K562 (cell line): ENCODE measurements around the gene CREB3L4. TPM values are rescaled to one million over a fixed set of nuclear protein-coding genes. Genes with fewer than 3 reads are reported as not detected.

Source experiments
- ATAC-seq: fragments of 200-7000 bp; cut with Tn5 transposase; 3 replicates; pipeline ENCODE4 v1.9.1; 2020; ENCODE audit warnings: moderate library complexity
- BruUV-seq: library from RNA; stranded (reverse); fragments of 400-500 nt; replicated peaks from 2 replicates; lab custom pipeline; 2021; lab: Mats Ljungman, UMichigan
- CTCF ChIA-PET: fragments of 300-600 bp; formaldehyde crosslinking; extraction: SDS; loops from one replicate; lab custom pipeline; 2021; ENCODE audit warnings: low intra/inter-chr PET ratio; lab: Yijun Ruan, JAX
- POLR2A ChIA-PET: fragments of 300-600, 350-650 bp; sonication (Branson Sonifier 250); formaldehyde crosslinking; extraction: SDS; loops from one replicate; lab custom pipeline; 2021; ENCODE audit warnings: antibody characterized with exemption, inconsistent platforms; lab: Yijun Ruan, JAX
- DNase-seq, 4 experiments: peaks; one replicate each; pipeline versions ENCODE4 v3.0.0 to v3.0.0-alpha.2; 2011 to 2018; ENCODE audit warnings: low spot score in 3 of 4, mixed read lengths in 3 of 4; ENCODE audit errors: extremely low read depth in 1 of 4
- FAIRE-seq: peaks from 2 replicates; lab custom pipeline; 2011; peaks lifted over from hg19 to GRCh38; lab: Jason Lieb, UNC
- H2AFZ ChIP-seq: 2 replicates; pipeline ENCODE4 v1.6.0; 2011; ENCODE audit warnings: low read depth, low read length, control low read depth, inconsistent platforms
- H3K27ac ChIP-seq: fragments of 200-600 bp; 3 replicates; pipeline ENCODE4 v1.8.0; 2011; ENCODE audit warnings: low read depth, mild to moderate bottlenecking, control low read depth, inconsistent platforms, low read length, moderate library complexity, mixed read lengths; ENCODE audit errors: extremely low read depth
- H3K27me3 ChIP-seq, 2 experiments: fragments of 300-600 bp in 1 of 2; 2 replicates in 1 of 2; 3 replicates in 1 of 2; pipeline versions ENCODE4 v1.6.0 to v1.8.0; 2011; ENCODE audit warnings: inconsistent platforms in 2 of 2, low read length in 2 of 2, mild to moderate bottlenecking in 1 of 2, mixed read lengths in 1 of 2, moderate library complexity in 1 of 2; ENCODE audit not compliant: control insufficient read depth in 2 of 2, insufficient read depth in 2 of 2
- H3K36me3 ChIP-seq: fragments of 300-600 bp; 3 replicates; pipeline ENCODE4 v1.8.0; 2011; ENCODE audit warnings: mild to moderate bottlenecking, low read length, inconsistent platforms; ENCODE audit not compliant: control insufficient read depth, insufficient read depth
- H3K4me1 ChIP-seq, 2 experiments: fragments of 200-600 bp in 1 of 2; replicated peaks in 1 of 2; 2 replicates in 1 of 2; 3 replicates in 1 of 2; pipeline versions ENCODE4 v1.5.1 to v1.8.0; 2011; ENCODE audit warnings: inconsistent platforms in 2 of 2, low read length in 2 of 2, mild to moderate bottlenecking in 1 of 2, mixed read lengths in 1 of 2, moderate library complexity in 1 of 2; ENCODE audit not compliant: control insufficient read depth in 2 of 2, insufficient read depth in 2 of 2
- H3K4me2 ChIP-seq: 2 replicates; pipeline ENCODE4 v1.6.1; 2011; ENCODE audit warnings: low read length, control low read depth, inconsistent platforms, mixed read lengths; ENCODE audit not compliant: insufficient read depth
- H3K4me3 ChIP-seq: fragments of 200-600 bp; sonication (generic), shearing (Covaris generic); 2 replicates; pipeline ENCODE4 v1.5.1; 2016; ENCODE audit warnings: control low read depth, inconsistent platforms
- H3K79me2 ChIP-seq: fragments of 200-600 bp; 3 replicates; pipeline ENCODE4 v1.8.0; 2011; ENCODE audit warnings: low read length, inconsistent platforms; ENCODE audit not compliant: control insufficient read depth, insufficient read depth
- H3K9ac ChIP-seq, 2 experiments: 2 replicates each; pipeline versions ENCODE4 v1.6.0 to v1.6.1; 2011; ENCODE audit warnings: low read depth in 2 of 2, low read length in 2 of 2, control low read depth in 1 of 2, inconsistent platforms in 1 of 2, mild to moderate bottlenecking in 1 of 2, mixed read lengths in 1 of 2; ENCODE audit not compliant: insufficient read depth in 1 of 2
- H3K9me1 ChIP-seq: one replicate; pipeline ENCODE4 v1.6.0; 2011; ENCODE audit warnings: inconsistent platforms, mild to moderate bottlenecking, low read length, moderate library complexity; ENCODE audit not compliant: control insufficient read depth, insufficient read depth
- H3K9me3 ChIP-seq: replicated peaks from 2 replicates; pipeline ENCODE4 v1.5.1; 2011; ENCODE audit warnings: low read depth, low read length, inconsistent platforms; ENCODE audit not compliant: control insufficient read depth, insufficient read depth
- H4K20me1 ChIP-seq: replicated peaks from 2 replicates; pipeline ENCODE4 v1.6.1; 2011; ENCODE audit warnings: low read length, inconsistent platforms, mixed read lengths; ENCODE audit not compliant: control insufficient read depth, insufficient read depth
- BRCA1 ChIP-seq, 2 experiments: fragments of 450-650 bp in 1 of 2; sonication (generic) in 1 of 2; formaldehyde crosslinking in 1 of 2; IDR thresholded peaks; 2 replicates each; pipeline versions ENCODE4 v1.5.0 to v1.6.1; 2017 to 2020; ENCODE audit warnings: mild to moderate bottlenecking in 1 of 2, missing genetic modification reagents in 1 of 2
- E2F1 ChIP-seq: sonication (generic); formaldehyde crosslinking; IDR thresholded peaks from 2 replicates; pipeline ENCODE4 v1.8.1; 2023; ENCODE audit warnings: mild to moderate bottlenecking, missing genetic modification reagents, moderate library complexity
- ILK ChIP-seq: fragments of 450-650 bp; IDR thresholded peaks from 2 replicates; pipeline ENCODE4 v1.6.1; 2016; ENCODE audit warnings: missing genetic modification characterization, low read depth, mild to moderate bottlenecking, missing compliant biosample characterization, moderate library complexity, borderline replicate concordance
- IRF1 ChIP-seq: sonication (generic); formaldehyde crosslinking; IDR thresholded peaks from 2 replicates; pipeline ENCODE4 v1.8.0; 2022; ENCODE audit warnings: missing genetic modification reagents, mild to moderate bottlenecking, borderline replicate concordance
- KLF10 ChIP-seq: fragments of 250-450 bp; sonication (Bioruptor Pico); IDR thresholded peaks from 2 replicates; pipeline ENCODE4 v1.6.1; 2021; ENCODE audit warnings: matching md5 sums
- MLX ChIP-seq, 2 experiments: fragments of 450-650 bp in 1 of 2; sonication (generic) in 1 of 2; formaldehyde crosslinking; conservative IDR thresholded peaks; 2 replicates each; pipeline versions ENCODE4 v1.4.0 to v1.8.1; 2020 to 2022; ENCODE audit warnings: mild to moderate bottlenecking in 1 of 2, missing genetic modification reagents in 1 of 2
- PHTF2 ChIP-seq: fragments of 250-450 bp; sonication (Bioruptor Pico); IDR thresholded peaks from 2 replicates; pipeline ENCODE4 v1.5.0; 2021; ENCODE audit warnings: mild to moderate bottlenecking
- POLR2A ChIP-seq: fragments of 450-650 bp; conservative IDR thresholded peaks from 2 replicates; pipeline ENCODE4 v1.6.1; 2016
- SUPT5H ChIP-seq: fragments of 450-650 bp; IDR thresholded peaks from 2 replicates; pipeline ENCODE4 v1.6.1; 2016
- TARDBP ChIP-seq: fragments of 450-650 bp; IDR thresholded peaks from 2 replicates; pipeline ENCODE4 v1.6.1; 2016
- TRIM24 ChIP-seq, 2 experiments: fragments of 450-650 bp; IDR thresholded peaks; 2 replicates each; pipeline ENCODE4 v1.6.1; 2016
- WGBS: fragments of 100-300 bp; shearing (Covaris generic); methylation state at CpG from one replicate; pipeline ENCODE4 v1.1.6; 2016; ENCODE audit warnings: low coverage, mixed read lengths; ENCODE audit not compliant: insufficient coverage; ENCODE audit errors: missing lambda C conversion rate; 5-methylcytosine and 5-hydroxymethylcytosine counted together
- in situ Hi-C: fragments of 300-500 bp; cut with MboI; formaldehyde crosslinking; loops from 4 replicates; pipeline ENCODE4 v1.15.0; 2018; ENCODE audit warnings: inconsistent platforms, mixed read lengths
- intact Hi-C: fragments of 100-400 bp; cut with micrococcal nuclease; formaldehyde crosslinking; loops from 2 replicates; pipeline ENCODE4 v1.14.2; 2022
- polyA plus RNA-seq, 8 experiments: library from polyadenylated mRNA; depleted of rRNA in 4 of 8; stranded (reverse) in 5 of 8; unstranded in 3 of 8; fragments of >200 nt; fragmentation: Nextera tagmentation in 2 of 8; fragmentation: Illumina TruSeq in 1 of 8; extraction: Ambion mirVana in 2 of 8; extraction: Trizol in 1 of 8; gene quantifications; 2 replicates each; pipeline versions ENCODE4 v1.2.1 to v1.2.3, GENCODE V29; 2011 to 2014; ENCODE audit warnings: inconsistent platforms in 1 of 8, missing spikeins in 1 of 8
- total RNA-seq, 7 experiments: library from RNA; depleted of rRNA in 6 of 7; stranded (reverse); fragments of >200 nt in 6 of 7; fragmentation: Illumina TruSeq in 2 of 7; extraction: Trizol in 2 of 7; gene quantifications; 2 replicates each; pipeline versions ENCODE4 v1.2.1 to v1.2.3, GENCODE V29; 2011 to 2021; ENCODE audit warnings: low replicate concordance in 1 of 7
- TF ChIP-seq, protein P1 (sequence below): fragments of 450-650 bp; IDR thresholded peaks from 2 replicates; pipeline ENCODE4 v1.6.1; 2016; ENCODE audit warnings: low read depth

Gene CREB3L4
- total and polyA plus RNA-seq, 9 of the 15 experiments (the other 6 are each of a cell fraction or from before 2014, with no cell fraction given): 9.9 to 18.6 (median 13.9) TPM

DNA sequence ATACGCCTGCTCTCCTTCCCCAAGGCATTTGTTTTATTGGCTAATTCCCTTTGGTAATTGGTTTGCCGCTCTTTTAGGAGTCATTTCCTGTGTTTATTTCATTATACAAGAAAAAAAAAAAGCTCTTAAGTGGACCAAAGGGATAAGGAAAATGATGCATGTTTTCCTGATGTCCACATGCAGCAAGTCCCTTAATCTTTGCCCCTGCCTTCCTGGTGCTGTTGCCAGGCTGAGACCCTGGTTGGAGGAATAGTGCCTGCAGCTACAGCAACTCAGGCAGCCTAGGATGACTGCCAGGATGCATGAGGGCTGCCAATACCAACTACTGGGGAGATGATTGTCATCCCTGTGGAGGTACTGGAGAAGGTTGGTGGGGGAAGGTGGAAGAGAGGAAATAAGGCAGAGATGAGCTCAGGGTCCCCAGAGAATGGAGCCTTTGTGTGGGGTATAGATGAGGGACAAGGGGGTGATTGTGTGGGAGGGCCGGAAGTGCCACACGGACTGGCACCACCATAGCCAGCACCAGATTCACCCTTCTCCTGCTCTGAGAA is 38.8 kb upstream of the CREB3L4 start:
- Histone ChIP-seq H3K4me3 (no peak overlapping the region), H4K20me1 (no peaks in the 10 kb centered on the region), H3K4me2 (no peak overlapping the region), H3K9me3 (no peaks in the 10 kb centered on the region), H3K4me1 (peaks cover 0 to 4% of the 10 kb centered on the region in 2 experiments; a peak in 3 of 5 replicates), H2AFZ (no peak overlapping the region), H3K9me1 (no peaks in the 10 kb centered on the region), H3K27me3 (no peaks in the 10 kb centered on the region), H3K27ac (no peak overlapping the region), H3K79me2 (no peaks in the 10 kb centered on the region), H3K9ac (0 out of 4 replicates have a peak overlapping the region, but pooled peaks of 1 of the 2 experiments have one; percentile 1), H3K36me3 (peaks cover 36% of the 10 kb centered on the region; the same call in 2 of the 3 replicates)
- POLR2A ChIA-PET: interaction anchor here (0.6 to 1.6 kb wide), 6 partner anchors 10 to 61 kb away, joined by 3 to 8 read pairs (median 4); partner anchors contain the start of gene JTB
- BruUV-seq: no TSS peak
- FAIRE-seq (no peak), ATAC-seq (no peak), DNase-seq (no peak)
- intact Hi-C loops: no loop called here
- 72% methylated on average over 4 of the region's 4 CpGs for WGBS
- CTCF ChIA-PET: no interaction called here
- in situ Hi-C loops: no loop called here
- TF ChIP-seq IRF1 (CRISPR knock-in tag) (no peak), E2F1 (no peak), BRCA1 (IDR thresholded peaks at IDR 0.05) (no peak), BRCA1 (CRISPR knock-in tag; IDR thresholded peaks at IDR 0.05) (no peak), SUPT5H (peak; percentile 49; the same call in 1 of the 2 replicates), KLF10 (CRISPR knock-in tag) (no peak), PHTF2 (CRISPR knock-in tag) (no peak), ILK (tag) (no peak), MLX (CRISPR knock-in tag; conservative IDR thresholded peaks at IDR 0.05) (no peak), TARDBP (no peak), TRIM24 (IDR thresholded peaks at IDR 0.05) (no peak), POLR2A (peak; percentile 33; the same call in 1 of the 2 replicates)
- TF ChIP-seq, protein P1, sequence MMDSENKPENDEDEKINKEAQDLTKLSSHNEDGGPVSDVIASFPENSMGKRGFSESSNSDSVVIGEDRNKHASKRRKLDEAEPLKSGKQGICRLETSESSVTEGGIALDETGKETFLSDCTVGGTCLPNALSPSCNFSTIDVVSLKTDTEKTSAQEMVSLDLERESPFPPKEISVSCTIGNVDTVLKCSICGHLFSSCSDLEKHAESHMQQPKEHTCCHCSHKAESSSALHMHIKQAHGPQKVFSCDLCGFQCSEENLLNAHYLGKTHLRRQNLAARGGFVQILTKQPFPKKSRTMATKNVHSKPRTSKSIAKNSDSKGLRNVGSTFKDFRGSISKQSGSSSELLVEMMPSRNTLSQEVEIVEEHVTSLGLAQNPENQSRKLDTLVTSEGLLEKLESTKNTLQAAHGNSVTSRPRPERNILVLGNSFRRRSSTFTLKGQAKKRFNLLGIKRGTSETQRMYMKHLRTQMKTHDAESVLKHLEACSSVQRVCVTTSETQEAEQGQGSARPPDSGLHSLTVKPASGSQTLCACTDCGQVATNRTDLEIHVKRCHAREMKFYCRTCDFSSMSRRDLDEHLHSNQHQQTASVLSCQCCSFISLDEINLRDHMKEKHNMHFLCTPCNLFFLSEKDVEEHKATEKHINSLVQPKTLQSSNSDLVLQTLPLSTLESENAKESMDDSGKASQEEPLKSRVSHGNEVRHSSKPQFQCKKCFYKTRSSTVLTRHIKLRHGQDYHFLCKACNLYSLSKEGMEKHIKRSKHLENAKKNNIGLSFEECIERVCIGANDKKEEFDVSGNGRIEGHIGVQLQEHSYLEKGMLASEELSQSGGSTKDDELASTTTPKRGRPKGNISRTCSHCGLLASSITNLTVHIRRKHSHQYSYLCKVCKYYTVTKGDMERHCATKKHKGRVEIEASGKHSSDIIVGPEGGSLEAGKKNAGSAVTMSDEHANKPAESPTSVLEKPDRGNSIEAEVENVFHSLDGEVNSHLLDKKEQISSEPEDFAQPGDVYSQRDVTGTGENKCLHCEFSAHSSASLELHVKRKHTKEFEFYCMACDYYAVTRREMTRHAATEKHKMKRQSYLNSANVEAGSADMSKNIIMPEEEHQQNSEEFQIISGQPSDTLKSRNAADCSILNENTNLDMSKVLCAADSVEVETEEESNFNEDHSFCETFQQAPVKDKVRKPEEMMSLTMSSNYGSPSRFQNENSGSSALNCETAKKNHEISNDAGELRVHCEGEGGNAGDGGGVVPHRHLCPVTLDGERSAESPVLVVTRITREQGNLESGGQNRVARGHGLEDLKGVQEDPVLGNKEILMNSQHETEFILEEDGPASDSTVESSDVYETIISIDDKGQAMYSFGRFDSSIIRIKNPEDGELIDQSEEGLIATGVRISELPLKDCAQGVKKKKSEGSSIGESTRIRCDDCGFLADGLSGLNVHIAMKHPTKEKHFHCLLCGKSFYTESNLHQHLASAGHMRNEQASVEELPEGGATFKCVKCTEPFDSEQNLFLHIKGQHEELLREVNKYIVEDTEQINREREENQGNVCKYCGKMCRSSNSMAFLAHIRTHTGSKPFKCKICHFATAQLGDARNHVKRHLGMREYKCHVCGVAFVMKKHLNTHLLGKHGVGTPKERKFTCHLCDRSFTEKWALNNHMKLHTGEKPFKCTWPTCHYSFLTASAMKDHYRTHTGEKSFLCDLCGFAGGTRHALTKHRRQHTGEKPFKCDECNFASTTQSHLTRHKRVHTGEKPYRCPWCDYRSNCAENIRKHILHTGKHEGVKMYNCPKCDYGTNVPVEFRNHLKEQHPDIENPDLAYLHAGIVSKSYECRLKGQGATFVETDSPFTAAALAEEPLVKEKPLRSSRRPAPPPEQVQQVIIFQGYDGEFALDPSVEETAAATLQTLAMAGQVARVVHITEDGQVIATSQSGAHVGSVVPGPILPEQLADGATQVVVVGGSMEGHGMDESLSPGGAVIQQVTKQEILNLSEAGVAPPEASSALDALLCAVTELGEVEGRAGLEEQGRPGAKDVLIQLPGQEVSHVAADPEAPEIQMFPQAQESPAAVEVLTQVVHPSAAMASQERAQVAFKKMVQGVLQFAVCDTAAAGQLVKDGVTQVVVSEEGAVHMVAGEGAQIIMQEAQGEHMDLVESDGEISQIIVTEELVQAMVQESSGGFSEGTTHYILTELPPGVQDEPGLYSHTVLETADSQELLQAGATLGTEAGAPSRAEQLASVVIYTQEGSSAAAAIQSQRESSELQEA: no peak
